ENCODE results near the gene SMYD2.

Gene SMYD2

GRCh38 chr1:214281021-214281719 is at the start of gene SMYD2:
TSS of gene SMYD2 (plus strand) at chr1:214281159. CDS start at chr1:214281255, 96 bp downstream.
- peak; percentile 83 for DNase-seq

- no peak for DNase-seq
These were observed 46.9 kb upstream of the SMYD2 start for GRCh38 chr1:214233856-214234634.

- DNase-seq, result no peak
These were observed 46.3 kb upstream of the SMYD2 start for GRCh38 chr1:214234635-214235025.

GRCh38 chr1:214236477-214236876 is 44.5 kb upstream of the SMYD2 start:
- DNase-seq, result no peak

GRCh38 chr1:214241060-214241459 is 39.9 kb upstream of the SMYD2 start:
- no peak for DNase-seq

- DNase-seq, result no peak
These were observed 36.7 kb upstream of the SMYD2 start for GRCh38 chr1:214244252-214244651.

GRCh38 chr1:214244841-214245240 is 36.1 kb upstream of the SMYD2 start:
- DNase-seq, result no peak

GRCh38 chr1:214247501-214248041 is 33.4 kb upstream of the SMYD2 start:
- DNase-seq, result no peak

GRCh38 chr1:214248311-214249085 is 32.5 kb upstream of the SMYD2 start:
- DNase-seq, result no peak

GRCh38 chr1:214249651-214250050 is 31.3 kb upstream of the SMYD2 start:
- no peak for DNase-seq

- DNase-seq, result no peak
These were observed 29.6 kb upstream of the SMYD2 start for GRCh38 chr1:214251354-214251753.

GRCh38 chr1:214255509-214255908 is 25.4 kb upstream of the SMYD2 start:
- DNase-seq, result no peak

- DNase-seq, result no peak
These were observed 21.5 kb upstream of the SMYD2 start for GRCh38 chr1:214259353-214259977.

- no peak for DNase-seq
These were observed 20.3 kb upstream of the SMYD2 start for GRCh38 chr1:214260561-214261205.

GRCh38 chr1:214261206-214262123 is 19.5 kb upstream of the SMYD2 start:
- DNase-seq, result peak; percentile 93

- no peak for DNase-seq
These were observed 16.8 kb upstream of the SMYD2 start for GRCh38 chr1:214264196-214264595.

- DNase-seq, result no peak
These were observed 16.0 kb upstream of the SMYD2 start for GRCh38 chr1:214264976-214265375.

GRCh38 chr1:214270097-214270650 is 10.8 kb upstream of the SMYD2 start:
- no peak for DNase-seq

GRCh38 chr1:214271174-214271858 is 9.6 kb upstream of the SMYD2 start:
- DNase-seq, result no peak

All from activated CD8-positive, alpha-beta memory T cell treated with anti-CD3 and anti-CD28 coated beads, Interleukin-2, amount 50 U/mL, for 48 hours (primary cell).